SH-SY5Y (cell line): ENCODE data around the gene DMD.

Experiments used
- GATA2 ChIP-seq: IDR thresholded peaks from 2 replicates; pipeline ENCODE4 v1.6.1; 2011; ENCODE audit warnings: mild to moderate bottlenecking, low read depth, low read length
- GATA3 ChIP-seq: IDR thresholded peaks from 2 replicates; pipeline ENCODE4 v1.6.1; 2011; ENCODE audit warnings: low read depth, mild to moderate bottlenecking, low read length, moderate library complexity

DNA sequence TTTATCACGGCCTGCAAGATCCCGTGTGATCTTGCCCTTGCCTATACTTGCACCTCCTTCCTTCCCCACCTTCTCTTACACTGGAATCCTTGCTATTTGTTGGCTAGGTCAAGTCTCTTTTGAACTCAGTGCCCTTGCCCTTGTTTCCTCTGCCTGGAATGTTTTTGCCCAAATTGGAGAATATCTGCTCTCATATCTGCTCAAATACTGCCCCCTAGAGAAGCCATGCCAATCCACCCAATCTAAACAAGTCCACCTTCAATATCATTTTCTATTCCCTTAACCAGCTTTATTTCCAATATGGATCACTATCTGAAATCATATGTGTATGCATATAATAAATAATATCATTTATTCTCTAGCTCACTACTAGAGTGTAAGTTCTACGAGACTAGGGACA is 1095.3 kb downstream of the DMD start:
- no peak for TF ChIP-seq GATA2
- no peak for TF ChIP-seq GATA3
